Uterus (tissue), 4 donors: ENCODE measurements around the gene CLK2. TPM values are rescaled to one million over a fixed set of nuclear protein-coding genes. Genes with fewer than 3 reads are reported as not detected.

Source experiments
- DNase-seq, 2 donors: peaks; one replicate each; pipeline ENCODE4 v3.0.0-alpha.2; 2019 to 2020
- H3K27ac ChIP-seq, 2 donors: fragments of 200-600 bp; sonication (generic); 1 replicate in 1 of 2; 2 replicates in 1 of 2; pipeline ENCODE4 v1.5.1; 2016 to 2018
- H3K27me3 ChIP-seq, 2 donors: fragments of 200-600 bp; sonication (generic); one replicate each; pipeline ENCODE4 v1.5.1; 2018 to 2019; ENCODE audit warnings: control low read depth in 1 of 2
- H3K36me3 ChIP-seq, 2 donors: fragments of 200-600 bp; sonication (generic); one replicate each; pipeline ENCODE4 v1.5.1; 2019; ENCODE audit warnings: control low read depth in 1 of 2
- H3K4me1 ChIP-seq, 2 donors: fragments of 200-600 bp; sonication (generic); one replicate each; pipeline ENCODE4 v1.5.1; 2018 to 2019; ENCODE audit warnings: control low read depth in 1 of 2
- H3K4me3 ChIP-seq, 2 donors: fragments of 200-600 bp; sonication (generic); 1 replicate in 1 of 2; 2 replicates in 1 of 2; pipeline ENCODE4 v1.5.1; 2018 to 2019; ENCODE audit warnings: mild to moderate bottlenecking in 1 of 2
- H3K9me3 ChIP-seq, 2 donors: fragments of 200-600 bp; sonication (generic); one replicate each; pipeline ENCODE4 v1.5.1; 2019; ENCODE audit warnings: control low read depth in 1 of 2
- CTCF ChIP-seq, 4 experiments: fragments of 200-600 bp in 2 of 4; fragments of 450-650 bp in 2 of 4; sonication (generic) in 2 of 4; IDR thresholded peaks; one replicate each; pipeline ENCODE4 v1.5.1; 2016 to 2019; ENCODE audit warnings: antibody characterized with exemption in 4 of 4, mild to moderate bottlenecking in 2 of 4, moderate library complexity in 1 of 4
- POLR2A ChIP-seq, 2 donors: fragments of 450-650 bp; IDR thresholded peaks; one replicate each; pipeline ENCODE4 v1.6.1; 2016; ENCODE audit warnings: antibody characterized with exemption in 2 of 2, mild to moderate bottlenecking in 1 of 2, moderate library complexity in 1 of 2
- intact Hi-C: fragments of 100-400 bp; cut with DNase I; formaldehyde crosslinking; loops from one replicate; pipeline ENCODE4 v1.15.1; 2023; ENCODE audit warnings: low total_unique reads
- total RNA-seq, 4 donors: library from RNA; depleted of rRNA in 3 of 4; stranded (reverse); fragments of >200 nt in 3 of 4; gene quantifications; one replicate each; pipeline versions ENCODE4 v1.1.0 to v1.2.4, GENCODE V29; 2014 to 2023
- donor health status: DM: yes; HTN: yes; CAD: no.

The CLK2 gene
- total RNA-seq, 4 donors from 2014 or later: 25.4 to 75.3 (median 39.3) TPM

GRCh38 chr1:155304558-155305063 is 31.3 kb upstream of the CLK2 start:
- TF ChIP-seq POLR2A (IDR thresholded peaks at IDR 0.05) (no peak), CTCF (IDR thresholded peaks at IDR 0.05) (no peak)
- DNase-seq: no peak
- intact Hi-C loops: no loop called here
- no peaks in the 10 kb centered on the region for H3K36me3 ChIP-seq
- no peak overlapping the region for H3K4me3 ChIP-seq
- no peaks in the 10 kb centered on the region for H3K9me3 ChIP-seq
- H3K27me3 ChIP-seq: no peaks in the 10 kb centered on the region
- no peak overlapping the region for H3K27ac ChIP-seq
- no peaks in the 10 kb centered on the region for H3K4me1 ChIP-seq

- intact Hi-C loops: no loop called here
- Histone ChIP-seq H3K27ac (no peak within 1 kb of the TSS), H3K4me1 (no peaks in the 10 kb centered on the region), H3K9me3 (no peaks in the 10 kb centered on the region), H3K27me3 (no peaks in the 10 kb centered on the region), H3K4me3 (no peak within 1 kb of the TSS), H3K36me3 (no peaks in the 10 kb centered on the region)
- DNase-seq: no peak
- no peak for TF ChIP-seq CTCF (IDR thresholded peaks at IDR 0.05)
- TF ChIP-seq POLR2A (IDR thresholded peaks at IDR 0.05): no peak
Observed at GRCh38 chr1:155301342-155301841, 28.1 kb upstream of the CLK2 start, which contains the start of gene PKLR. Gene PKLR, minus strand, starts transcription at chr1:155301438. Its CDS starts 43 bp downstream, at chr1:155301395.

- Histone ChIP-seq H3K4me3 (no peak overlapping the region), H3K4me1 (no peaks in the 10 kb centered on the region), H3K9me3 (no peaks in the 10 kb centered on the region), H3K36me3 (no peaks in the 10 kb centered on the region), H3K27ac (no peak overlapping the region), H3K27me3 (peaks cover 0 to 5% of the 10 kb centered on the region in 2 donors)
- no peak for DNase-seq
- intact Hi-C loops: no loop called here
- TF ChIP-seq CTCF (IDR thresholded peaks at IDR 0.05): no peak
- no peak for TF ChIP-seq POLR2A (IDR thresholded peaks at IDR 0.05)
Observed at GRCh38 chr1:155300553-155301329, 27.4 kb upstream of the CLK2 start.

- intact Hi-C loops: no loop called here
- DNase-seq: no peak
- peaks cover 5 to 9% of the 10 kb centered on the region in 2 donors for H3K27me3 ChIP-seq
- no peaks in the 10 kb centered on the region for H3K4me1 ChIP-seq
- no peaks in the 10 kb centered on the region for H3K36me3 ChIP-seq
- no peaks in the 10 kb centered on the region for H3K9me3 ChIP-seq
- H3K4me3 ChIP-seq: no peak overlapping the region
- TF ChIP-seq CTCF (IDR thresholded peaks at IDR 0.05): no peak
- TF ChIP-seq POLR2A (IDR thresholded peaks at IDR 0.05): no peak
- H3K27ac ChIP-seq: no peak overlapping the region
Observed at GRCh38 chr1:155300024-155300423, 26.7 kb upstream of the CLK2 start.

GRCh38 chr1:155297384-155297783 is 24.1 kb upstream of the CLK2 start:
- no peak for DNase-seq
- H3K36me3 ChIP-seq: no peaks in the 10 kb centered on the region
- intact Hi-C loops: no loop called here
- TF ChIP-seq CTCF (IDR thresholded peaks at IDR 0.05) (no peak), POLR2A (IDR thresholded peaks at IDR 0.05) (no peak)
- peaks cover 5 to 9% of the 10 kb centered on the region in 2 donors for H3K27me3 ChIP-seq
- H3K4me1 ChIP-seq: no peaks in the 10 kb centered on the region
- no peaks in the 10 kb centered on the region for H3K9me3 ChIP-seq
- H3K27ac ChIP-seq: no peak overlapping the region
- no peak overlapping the region for H3K4me3 ChIP-seq
